Ishikawa (cell line): ENCODE measurements around the gene MAVS.

Experiments
- EP300 ChIP-seq: IDR thresholded peaks from 2 replicates; pipeline ENCODE4 v1.6.1; 2012; ENCODE audit warnings: borderline replicate concordance
- TF ChIP-seq, protein P1 (sequence below): IDR thresholded peaks from 2 replicates; pipeline ENCODE4 v1.6.1; 2012

DNA sequence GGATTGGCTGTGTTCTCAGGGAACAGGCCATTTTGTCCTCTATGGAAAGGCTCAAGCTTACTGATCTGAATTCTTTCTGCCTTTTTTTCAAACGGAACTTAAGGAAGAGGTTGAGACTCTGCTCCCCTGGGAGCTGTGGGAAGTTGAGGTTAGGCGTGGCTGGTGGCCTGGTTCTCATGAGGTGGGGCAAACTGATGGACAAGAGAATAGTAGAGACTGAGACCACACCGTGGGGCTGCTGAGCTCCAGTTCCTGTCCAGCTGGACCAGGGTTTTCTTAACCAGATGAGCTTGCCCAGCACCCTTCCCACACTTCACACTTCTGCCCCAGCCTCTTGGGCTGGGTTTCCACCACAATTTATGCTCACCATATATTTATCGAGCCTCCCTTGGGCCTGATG, 20.2 kb upstream of the MAVS start:
- TF ChIP-seq EP300 = no peak
- TF ChIP-seq, protein P1, sequence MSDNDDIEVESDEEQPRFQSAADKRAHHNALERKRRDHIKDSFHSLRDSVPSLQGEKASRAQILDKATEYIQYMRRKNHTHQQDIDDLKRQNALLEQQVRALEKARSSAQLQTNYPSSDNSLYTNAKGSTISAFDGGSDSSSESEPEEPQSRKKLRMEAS = no peak
